Activated T-helper 17 cell treated with anti-CD3 and anti-CD28 coated beads, Interleukin-2, amount 50 U/mL, for 72 hours (primary cell): ENCODE data around the gene ARL6IP5. TPM values are rescaled to one million over a fixed set of nuclear protein-coding genes. Genes with fewer than 3 reads are reported as not detected.

Experiments used
- ATAC-seq: fragments of 150-1000 bp; cut with Tn5 transposase; replicated peaks from 2 replicates; pipeline ENCODE4 v1.10.0; 2021; ENCODE audit warnings: mild to moderate bottlenecking, moderate library complexity
- H3K27ac Mint-ChIP-seq: one replicate; pipeline ENCODE4 v1.8.0; 2022; ENCODE audit warnings: mixed read lengths
- H3K27me3 Mint-ChIP-seq: one replicate; pipeline ENCODE4 v1.8.0; 2022; ENCODE audit warnings: mixed read lengths
- H3K36me3 Mint-ChIP-seq: one replicate; pipeline ENCODE4 v1.8.0; 2022; ENCODE audit warnings: low read depth, mild to moderate bottlenecking, mixed read lengths
- H3K4me1 Mint-ChIP-seq: one replicate; pipeline ENCODE4 v1.8.0; 2022; ENCODE audit warnings: mixed read lengths
- H3K4me3 Mint-ChIP-seq: one replicate; pipeline ENCODE4 v1.8.0; 2022; ENCODE audit warnings: mild to moderate bottlenecking, mixed read lengths
- H3K9me3 Mint-ChIP-seq: one replicate; pipeline ENCODE4 v1.8.0; 2022; ENCODE audit warnings: mixed read lengths
- total RNA-seq, 2 donors: library from RNA; stranded (reverse); gene quantifications; one replicate each; pipeline ENCODE4 v1.2.3, GENCODE V29; 2022

The ARL6IP5 gene, protein sequence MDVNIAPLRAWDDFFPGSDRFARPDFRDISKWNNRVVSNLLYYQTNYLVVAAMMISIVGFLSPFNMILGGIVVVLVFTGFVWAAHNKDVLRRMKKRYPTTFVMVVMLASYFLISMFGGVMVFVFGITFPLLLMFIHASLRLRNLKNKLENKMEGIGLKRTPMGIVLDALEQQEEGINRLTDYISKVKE
- total RNA-seq, result 100 to 1,000 TPM; 109 to 172 TPM

DNA sequence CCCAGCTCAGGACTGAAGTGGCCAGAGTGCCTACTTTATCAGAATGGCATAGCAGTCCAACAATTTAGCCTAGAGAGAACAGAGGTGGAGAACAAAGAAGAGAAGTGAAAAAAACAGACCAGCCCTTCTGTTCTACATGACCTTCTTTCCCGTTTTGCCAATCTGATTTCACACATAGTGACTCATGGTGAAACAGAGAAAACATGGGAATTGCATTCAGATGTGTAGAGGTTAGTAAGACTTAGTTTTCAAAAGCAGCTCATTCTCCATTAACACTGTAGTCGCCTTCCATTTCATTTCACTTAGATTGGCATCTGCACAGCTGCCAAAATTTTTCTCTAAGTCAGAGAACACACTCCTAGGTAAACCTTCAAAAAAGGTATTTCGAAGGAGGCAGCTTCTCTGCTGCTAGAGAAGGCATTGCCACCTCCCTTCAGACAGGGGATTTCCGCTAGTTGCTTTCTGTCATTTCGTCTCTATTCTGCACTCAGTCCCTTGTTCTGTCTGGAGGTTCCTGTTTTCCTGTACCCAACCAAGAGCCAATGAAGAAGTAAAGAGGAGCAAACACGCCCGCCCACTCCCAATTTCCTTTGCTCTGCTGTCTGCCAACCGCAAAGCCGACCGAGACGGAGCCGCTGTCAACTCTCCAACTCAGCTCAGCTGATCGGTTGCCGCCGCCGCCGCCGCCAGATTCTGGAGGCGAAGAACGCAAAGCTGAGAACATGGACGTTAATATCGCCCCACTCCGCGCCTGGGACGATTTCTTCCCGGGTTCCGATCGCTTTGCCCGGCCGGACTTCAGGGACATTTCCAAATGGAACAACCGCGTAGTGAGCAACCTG lies at the start of gene ARL6IP5:
TSS of gene ARL6IP5 (plus strand) at position 612 of the 842 bp plus-strand sequence. CDS start at position 723, 111 bp downstream.
- H3K27me3 Mint-ChIP-seq, result no peaks in the 10 kb centered on the region
- H3K9me3 Mint-ChIP-seq, result no peaks in the 10 kb centered on the region
- H3K4me1 Mint-ChIP-seq, result peaks cover 37% of the 10 kb centered on the region
- H3K27ac Mint-ChIP-seq, result peak within 1 kb of the TSS; percentile 96
- H3K36me3 Mint-ChIP-seq, result peaks cover 51% of the 10 kb centered on the region
- H3K4me3 Mint-ChIP-seq, result peak within 1 kb of the TSS; percentile 90
- peak; percentile 43 for ATAC-seq

GRCh38 chr3:69044608-69045007 lies 40.1 kb upstream of the ARL6IP5 start:
- H3K4me1 Mint-ChIP-seq, result peaks cover 25% of the 10 kb centered on the region
- H3K4me3 Mint-ChIP-seq, result no peak overlapping the region
- H3K9me3 Mint-ChIP-seq, result no peaks in the 10 kb centered on the region
- no peaks in the 10 kb centered on the region for H3K27me3 Mint-ChIP-seq
- H3K36me3 Mint-ChIP-seq, result peaks cover 94% of the 10 kb centered on the region
- H3K27ac Mint-ChIP-seq, result no peak overlapping the region
- ATAC-seq, result no peak

DNA sequence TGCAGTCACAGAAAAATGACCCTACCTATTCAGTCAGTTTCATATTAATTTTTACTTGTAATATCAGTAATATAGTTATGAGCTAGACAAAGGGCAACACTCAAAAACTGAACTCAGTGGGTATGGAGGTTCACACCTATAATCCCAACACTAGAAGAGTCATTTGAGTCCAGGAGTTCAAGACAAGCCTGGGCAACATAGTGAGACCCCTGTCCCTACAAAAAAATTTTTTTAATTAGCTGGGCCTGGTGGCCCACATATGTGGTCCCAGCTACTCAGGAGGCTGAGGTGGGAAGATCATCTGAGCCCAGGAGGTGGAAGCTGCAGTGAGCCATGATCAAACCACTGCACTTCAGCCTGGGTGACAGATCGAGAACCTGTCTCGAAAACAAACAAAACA lies 35.7 kb upstream of the ARL6IP5 start:
- Mint-ChIP-seq H3K27ac (no peak overlapping the region), H3K36me3 (peaks cover 89% of the 10 kb centered on the region), H3K4me1 (peaks cover 17% of the 10 kb centered on the region), H3K9me3 (no peaks in the 10 kb centered on the region), H3K27me3 (no peaks in the 10 kb centered on the region), H3K4me3 (peak overlapping the region; percentile 98)
- ATAC-seq, result no peak

GRCh38 chr3:69051756-69052471 lies 32.8 kb upstream of the ARL6IP5 start, which contains the start of gene TMF1:
Gene TMF1, minus strand, starts transcription at chr3:69052333. Its CDS starts 247 bp downstream, at chr3:69052086.
- Mint-ChIP-seq H3K4me1 (peaks cover 11% of the 10 kb centered on the region), H3K27me3 (no peaks in the 10 kb centered on the region), H3K9me3 (no peaks in the 10 kb centered on the region), H3K4me3 (peak within 1 kb of the TSS; percentile 98), H3K27ac (peak within 1 kb of the TSS; percentile 99), H3K36me3 (peaks cover 84% of the 10 kb centered on the region)
- ATAC-seq, result peak; percentile 95

DNA sequence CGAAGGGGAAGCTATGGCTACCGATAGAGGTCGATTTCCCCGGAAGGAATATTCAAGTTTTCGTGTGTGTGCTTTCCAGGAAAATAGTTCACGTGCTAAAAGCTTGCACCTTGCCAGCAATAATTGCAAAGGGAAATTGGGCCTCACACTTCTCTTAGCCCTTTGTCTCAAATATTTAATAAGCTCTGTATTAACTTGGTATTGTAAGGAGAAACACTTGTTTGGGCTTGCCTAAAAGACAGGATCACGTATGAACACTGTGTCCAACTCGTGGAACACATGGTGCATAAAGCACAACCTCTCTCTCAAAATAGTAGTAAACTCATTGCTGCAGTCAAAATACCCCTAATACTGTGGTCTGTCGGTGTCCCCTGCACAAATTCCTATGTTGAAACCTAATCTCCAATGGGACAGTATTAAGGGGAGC lies 32.3 kb upstream of the ARL6IP5 start:
- Mint-ChIP-seq H3K27ac (peak overlapping the region; percentile 99), H3K4me3 (peak overlapping the region; percentile 98), H3K9me3 (no peaks in the 10 kb centered on the region), H3K36me3 (peaks cover 84% of the 10 kb centered on the region), H3K27me3 (no peaks in the 10 kb centered on the region), H3K4me1 (peaks cover 7% of the 10 kb centered on the region)
- no peak for ATAC-seq

DNA sequence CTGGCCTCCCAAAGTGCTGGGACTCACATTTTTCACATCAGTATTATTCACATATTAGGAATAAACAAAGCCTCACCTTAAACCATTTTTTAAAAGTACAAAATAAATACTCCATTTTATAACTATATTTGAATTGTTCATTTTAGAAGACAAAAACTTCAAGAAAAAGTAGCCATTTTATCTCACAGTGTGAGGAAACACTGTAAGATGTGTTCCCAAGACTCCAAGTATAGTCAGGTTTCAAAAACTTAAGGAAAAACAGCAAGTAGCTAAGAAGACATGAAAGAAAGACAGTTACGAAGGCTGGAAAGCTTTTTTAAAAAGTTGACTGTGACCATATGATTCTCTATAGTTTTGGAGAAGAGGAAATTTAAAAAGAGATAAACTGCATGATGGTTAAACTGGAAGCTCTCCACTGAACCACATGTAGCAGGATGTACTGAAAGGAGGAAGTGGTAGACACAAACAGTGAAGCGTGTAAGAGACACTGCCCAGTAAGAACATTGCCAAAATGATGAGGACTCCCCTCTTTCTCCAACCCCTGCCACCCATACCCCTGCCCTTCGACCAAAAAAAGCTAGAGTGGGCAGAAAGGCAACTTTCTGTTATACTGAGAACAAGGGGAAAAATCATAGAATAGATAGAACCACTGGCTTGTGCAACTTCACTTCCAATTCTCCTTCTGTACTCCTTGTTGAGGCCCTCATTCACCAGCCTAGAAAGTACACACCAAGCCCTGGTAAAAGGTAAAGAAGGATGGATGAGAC lies 26.4 kb upstream of the ARL6IP5 start:
- ATAC-seq, result peak; percentile 79
- Mint-ChIP-seq H3K27me3 (no peaks in the 10 kb centered on the region), H3K36me3 (peaks cover 92% of the 10 kb centered on the region), H3K27ac (peak overlapping the region; percentile 97), H3K9me3 (no peaks in the 10 kb centered on the region), H3K4me3 (peak overlapping the region; percentile 62), H3K4me1 (peaks cover 23% of the 10 kb centered on the region)

GRCh38 chr3:69058947-69059224 lies 25.9 kb upstream of the ARL6IP5 start:
- Mint-ChIP-seq H3K36me3 (peaks cover 92% of the 10 kb centered on the region), H3K4me3 (peak overlapping the region; percentile 62), H3K27me3 (no peaks in the 10 kb centered on the region), H3K9me3 (no peaks in the 10 kb centered on the region), H3K4me1 (peaks cover 27% of the 10 kb centered on the region), H3K27ac (peak overlapping the region; percentile 97)
- ATAC-seq, result peak; percentile 4

DNA sequence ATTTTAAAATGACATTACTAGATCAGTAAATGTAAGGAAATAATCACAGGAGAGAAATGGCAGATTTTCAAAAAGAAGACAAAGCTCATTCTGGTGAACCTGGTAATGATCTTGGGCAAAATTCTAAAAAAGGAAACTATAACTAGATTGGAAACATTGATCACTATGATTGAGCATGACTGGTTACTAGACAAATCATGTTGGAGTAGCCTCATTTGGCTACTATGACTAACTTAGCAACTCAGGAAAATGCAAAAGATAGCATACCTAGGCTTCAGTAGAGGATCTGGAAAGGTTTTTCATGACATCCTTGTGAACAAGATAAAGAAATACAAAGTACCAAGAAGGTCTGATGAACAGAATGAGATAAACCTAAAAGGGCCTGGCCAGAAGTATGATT lies 25.0 kb upstream of the ARL6IP5 start:
- peak; percentile 92 for ATAC-seq
- Mint-ChIP-seq H3K27ac (peak overlapping the region; percentile 97), H3K4me3 (peak overlapping the region; percentile 62), H3K27me3 (no peaks in the 10 kb centered on the region), H3K9me3 (no peaks in the 10 kb centered on the region), H3K4me1 (peaks cover 32% of the 10 kb centered on the region), H3K36me3 (peaks cover 89% of the 10 kb centered on the region)

GRCh38 chr3:69063636-69064035 lies 21.1 kb upstream of the ARL6IP5 start:
- H3K27ac Mint-ChIP-seq, result peak overlapping the region; percentile 48
- no peak for ATAC-seq
- no peaks in the 10 kb centered on the region for H3K27me3 Mint-ChIP-seq
- no peaks in the 10 kb centered on the region for H3K9me3 Mint-ChIP-seq
- H3K4me1 Mint-ChIP-seq, result peaks cover 39% of the 10 kb centered on the region
- peak overlapping the region; percentile 70 for H3K4me3 Mint-ChIP-seq
- H3K36me3 Mint-ChIP-seq, result peaks cover 64% of the 10 kb centered on the region

- Mint-ChIP-seq H3K36me3 (peaks cover 58% of the 10 kb centered on the region), H3K4me1 (peaks cover 23% of the 10 kb centered on the region), H3K4me3 (peak overlapping the region; percentile 70), H3K27ac (peak overlapping the region; percentile 89), H3K27me3 (no peaks in the 10 kb centered on the region), H3K9me3 (no peaks in the 10 kb centered on the region)
- ATAC-seq, result peak; percentile 92
These were observed 19.3 kb upstream of the ARL6IP5 start for GRCh38 chr3:69065318-69065964.

- Mint-ChIP-seq H3K4me3 (peak overlapping the region; percentile 70), H3K27ac (peak overlapping the region; percentile 89)
- peak; percentile 38 for ATAC-seq
These were observed 18.6 kb upstream of the ARL6IP5 start for GRCh38 chr3:69066121-69066520.

DNA sequence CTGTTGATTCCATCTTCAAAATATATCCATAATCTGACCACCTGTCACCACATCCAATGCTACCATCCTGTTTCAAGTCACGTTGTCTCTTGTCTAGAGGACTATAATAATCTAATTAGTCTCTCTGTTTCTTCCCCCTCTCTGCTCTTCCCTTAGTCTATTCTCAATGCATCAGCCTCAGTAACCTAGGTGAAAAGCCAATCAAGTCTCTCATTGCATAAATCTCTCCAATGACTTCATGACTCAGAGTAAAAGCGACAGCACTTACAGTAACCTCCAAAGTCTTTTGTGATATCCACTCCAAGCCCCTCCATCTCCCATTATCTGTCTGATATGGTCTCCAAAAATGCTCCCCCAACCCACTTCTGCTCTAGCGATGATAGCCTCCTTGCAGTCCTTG lies 11.8 kb upstream of the ARL6IP5 start:
- no peak for ATAC-seq
- Mint-ChIP-seq H3K9me3 (no peaks in the 10 kb centered on the region), H3K36me3 (peaks cover 90% of the 10 kb centered on the region), H3K4me3 (no peak overlapping the region), H3K27me3 (no peaks in the 10 kb centered on the region), H3K4me1 (peaks cover 23% of the 10 kb centered on the region), H3K27ac (peak overlapping the region; percentile 9)

More at GRCh38 chr3:69066121-69066520, 18.6 kb upstream of the ARL6IP5 start:
- Mint-ChIP-seq H3K4me1 (peaks cover 26% of the 10 kb centered on the region), H3K27me3 (no peaks in the 10 kb centered on the region), H3K36me3 (peaks cover 58% of the 10 kb centered on the region), H3K9me3 (no peaks in the 10 kb centered on the region)

GRCh38 chr3:69079269-69080159 lies 5.2 kb upstream of the ARL6IP5 start:
- H3K27ac Mint-ChIP-seq, result peak overlapping the region; percentile 90
- peaks cover 51% of the 10 kb centered on the region for H3K36me3 Mint-ChIP-seq
- H3K9me3 Mint-ChIP-seq, result no peaks in the 10 kb centered on the region
- H3K27me3 Mint-ChIP-seq, result no peaks in the 10 kb centered on the region
- H3K4me1 Mint-ChIP-seq, result peaks cover 32% of the 10 kb centered on the region
- peak overlapping the region; percentile 90 for H3K4me3 Mint-ChIP-seq
- ATAC-seq, result no peak
